Trophoblast cell (in vitro differentiated cells and primary cell): ENCODE results near the gene CADM2.

Experiments used
- DNase-seq, 2 donors: peaks; one replicate each; pipeline ENCODE4 v3.0.0-alpha.2; 2016
- H2AFZ ChIP-seq: 2 replicates; pipeline ENCODE4 v1.6.1; 2013; ENCODE audit warnings: low read length, moderate library complexity, mild to moderate bottlenecking; ENCODE audit not compliant: insufficient read depth, poor library complexity
- H2AK5ac ChIP-seq: 2 replicates; pipeline ENCODE4 v1.6.1; 2013; ENCODE audit warnings: mild to moderate bottlenecking, low read length
- H2BK120ac ChIP-seq: 2 replicates; pipeline ENCODE4 v1.6.1; 2013; ENCODE audit warnings: low read length, mild to moderate bottlenecking, moderate library complexity; ENCODE audit not compliant: insufficient read depth, poor library complexity
- H2BK12ac ChIP-seq: 2 replicates; pipeline ENCODE4 v1.6.1; 2013; ENCODE audit warnings: mild to moderate bottlenecking, low read length, moderate library complexity
- H2BK5ac ChIP-seq: 2 replicates; pipeline ENCODE4 v1.6.1; 2013; ENCODE audit warnings: low read length, low read depth, moderate library complexity, mild to moderate bottlenecking; ENCODE audit not compliant: poor library complexity
- H3K14ac ChIP-seq: 2 replicates; pipeline ENCODE4 v1.6.1; 2013; ENCODE audit warnings: mild to moderate bottlenecking, low read length
- H3K18ac ChIP-seq: 2 replicates; pipeline ENCODE4 v1.6.1; 2013; ENCODE audit warnings: mild to moderate bottlenecking, low read length
- H3K23ac ChIP-seq: 2 replicates; pipeline ENCODE4 v1.6.1; 2013; ENCODE audit warnings: low read length
- H3K27ac ChIP-seq: 2 replicates; pipeline ENCODE4 v1.5.1; 2013; ENCODE audit warnings: low read depth, mild to moderate bottlenecking, inconsistent platforms, low read length, moderate library complexity
- H3K27me3 ChIP-seq: 2 replicates; pipeline ENCODE4 v1.6.1; 2013; ENCODE audit warnings: inconsistent platforms, mild to moderate bottlenecking, low read length, moderate library complexity; ENCODE audit not compliant: insufficient read depth
- H3K36me3 ChIP-seq, 2 experiments: 1 replicate in 1 of 2; 2 replicates in 1 of 2; pipeline ENCODE4 v1.6.1; 2013; ENCODE audit warnings: low read length in 2 of 2, mild to moderate bottlenecking in 2 of 2, moderate library complexity in 1 of 2; ENCODE audit not compliant: insufficient read depth in 2 of 2, control insufficient read depth in 1 of 2
- H3K4ac ChIP-seq: 2 replicates; pipeline ENCODE4 v1.6.1; 2013; ENCODE audit warnings: low read depth, mild to moderate bottlenecking, low read length, moderate library complexity
- H3K4me1 ChIP-seq, 2 experiments: 1 replicate in 1 of 2; 2 replicates in 1 of 2; pipeline ENCODE4 v1.6.1; 2013; ENCODE audit warnings: low read length in 2 of 2, mild to moderate bottlenecking in 2 of 2, moderate library complexity in 1 of 2; ENCODE audit not compliant: insufficient read depth in 2 of 2, control insufficient read depth in 1 of 2
- H3K4me2 ChIP-seq: 2 replicates; pipeline ENCODE4 v1.6.1; 2013; ENCODE audit warnings: inconsistent platforms, mild to moderate bottlenecking, low read length, moderate library complexity
- H3K4me3 ChIP-seq: 2 replicates; pipeline ENCODE4 v1.5.1; 2013; ENCODE audit warnings: mild to moderate bottlenecking, low read depth, low read length, inconsistent platforms
- H3K79me1 ChIP-seq: one replicate; pipeline ENCODE4 v1.6.1; 2013; ENCODE audit warnings: low read length
- H3K79me2 ChIP-seq: 2 replicates; pipeline ENCODE4 v1.6.1; 2013; ENCODE audit warnings: low read length, mild to moderate bottlenecking; ENCODE audit not compliant: control insufficient read depth, insufficient read depth, poor library complexity
- H3K9ac ChIP-seq: 2 replicates; pipeline ENCODE4 v1.6.1; 2013; ENCODE audit warnings: mild to moderate bottlenecking, low read length
- H3K9me3 ChIP-seq: 2 replicates; pipeline ENCODE4 v1.6.1; 2013; ENCODE audit warnings: low read depth, mild to moderate bottlenecking, control low read depth, inconsistent platforms, low read length; ENCODE audit not compliant: insufficient read depth
- H4K12ac ChIP-seq: 2 replicates; pipeline ENCODE4 v1.6.1; 2013; ENCODE audit warnings: low read depth, mild to moderate bottlenecking, low read length, moderate library complexity
- H4K8ac ChIP-seq: 2 replicates; pipeline ENCODE4 v1.6.1; 2013; ENCODE audit warnings: low read depth, mild to moderate bottlenecking, low read length, moderate library complexity
- H4K91ac ChIP-seq: one replicate; pipeline ENCODE4 v1.6.1; 2013; ENCODE audit warnings: low read depth, mild to moderate bottlenecking, low read length, moderate library complexity
- WGBS: extraction: QIAGEN DNeasy Blood & Tissue Kit; methylation state at CpG from one replicate; pipeline ENCODE4 v1.1.7; 2013; ENCODE audit warnings: missing lambda C conversion rate; ENCODE audit not compliant: insufficient read length, insufficient coverage; ENCODE audit errors: extremely low coverage; 5-methylcytosine and 5-hydroxymethylcytosine counted together

CADM2 gene

DNA sequence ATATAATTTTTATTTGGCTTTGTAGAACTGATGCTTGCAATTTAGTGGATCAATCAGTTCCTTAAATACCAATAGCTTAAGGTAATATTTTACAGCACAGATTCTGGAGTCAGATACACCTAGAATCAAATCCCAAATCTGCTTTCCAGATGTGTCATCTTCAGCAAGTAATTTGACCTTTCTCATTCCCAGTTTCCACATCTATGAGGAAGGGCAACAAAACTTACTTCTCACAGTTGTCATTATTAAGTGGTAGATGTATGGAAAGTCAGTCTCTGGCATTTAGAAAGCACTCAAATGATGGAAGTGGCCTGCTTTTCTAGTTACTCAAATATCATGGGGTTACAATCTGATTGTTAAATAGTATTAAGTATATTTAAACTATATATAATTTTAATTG is 767.0 kb downstream of the CADM2 start:
- Histone ChIP-seq H3K79me1 (no peaks in the 10 kb centered on the region), H3K4me1 (no peaks in the 10 kb centered on the region), H2BK12ac (no peak overlapping the region), H3K4ac (no peak overlapping the region), H2BK120ac (no peak overlapping the region), H3K14ac (no peak overlapping the region), H3K9me3 (peaks cover 5% of the 10 kb centered on the region), H3K4me3 (no peak overlapping the region), H4K91ac (no peak overlapping the region), H3K9ac (no peak overlapping the region), H2AFZ (no peak overlapping the region), H4K8ac (no peak overlapping the region), H3K23ac (no peak overlapping the region), H3K27me3 (no peaks in the 10 kb centered on the region), H3K36me3 (no peaks in the 10 kb centered on the region), H3K79me2 (no peaks in the 10 kb centered on the region), H2AK5ac (no peak overlapping the region), H4K12ac (no peak overlapping the region), H3K4me2 (no peak overlapping the region), H2BK5ac (no peak overlapping the region), H3K27ac (no peak overlapping the region), H3K18ac (no peak overlapping the region)
- no peak for DNase-seq

DNA sequence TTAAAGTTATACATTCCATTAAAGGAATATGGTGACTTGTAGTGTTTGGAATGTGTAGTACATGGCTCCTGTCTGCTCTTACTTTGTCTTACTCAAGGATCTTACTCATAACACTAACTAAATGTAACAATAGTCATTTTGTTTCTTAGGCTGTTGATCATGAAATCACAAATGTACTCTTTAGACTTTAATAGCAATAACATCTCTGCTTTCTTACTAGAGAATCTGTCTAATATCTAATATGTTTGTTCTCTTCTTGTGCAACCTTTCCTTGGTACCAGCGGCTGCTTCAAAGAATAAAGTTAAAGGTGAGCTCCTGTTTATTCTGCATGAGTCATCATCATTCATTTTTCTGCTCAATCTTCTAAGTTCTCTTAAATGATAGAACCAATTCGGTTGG is 767.5 kb downstream of the CADM2 start:
- no CpG with 5 or more reads among the region's 2 CpGs for WGBS
- Histone ChIP-seq H3K23ac (no peak overlapping the region), H3K4me1 (no peaks in the 10 kb centered on the region), H2BK120ac (no peak overlapping the region), H3K4me3 (no peak overlapping the region), H2AFZ (no peak overlapping the region), H3K36me3 (no peaks in the 10 kb centered on the region), H2BK12ac (no peak overlapping the region), H3K79me2 (no peaks in the 10 kb centered on the region), H3K9me3 (peaks cover 5% of the 10 kb centered on the region), H2BK5ac (no peak overlapping the region), H3K79me1 (no peaks in the 10 kb centered on the region), H3K14ac (no peak overlapping the region), H2AK5ac (no peak overlapping the region), H3K9ac (no peak overlapping the region), H4K8ac (no peak overlapping the region), H3K27me3 (no peaks in the 10 kb centered on the region), H4K12ac (no peak overlapping the region), H3K4me2 (no peak overlapping the region), H4K91ac (no peak overlapping the region), H3K18ac (no peak overlapping the region), H3K27ac (no peak overlapping the region), H3K4ac (no peak overlapping the region)
- peak in 1 of 2 donors; percentile 7 for DNase-seq

DNA sequence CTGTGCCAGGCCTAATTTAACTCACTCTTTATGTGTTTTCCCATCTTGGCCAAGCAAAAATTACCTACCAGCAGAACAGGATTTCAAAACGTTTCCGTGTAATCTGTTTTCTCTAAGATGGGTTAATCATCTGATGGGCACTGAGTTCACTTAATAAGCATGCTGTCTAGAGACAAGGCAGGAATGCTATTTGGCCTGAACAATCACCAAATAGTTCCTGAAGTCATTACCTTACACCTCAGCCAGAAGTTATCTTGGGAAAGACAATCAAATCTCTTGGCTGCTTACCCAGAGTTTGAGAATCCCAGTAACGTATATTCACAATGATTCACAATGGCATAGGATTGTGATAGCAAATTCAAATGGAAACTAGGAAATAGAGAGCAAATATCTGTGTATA is 779.1 kb downstream of the CADM2 start:
- no peak overlapping the region for H3K9ac ChIP-seq
- H4K91ac ChIP-seq = no peak overlapping the region
- H4K8ac ChIP-seq = no peak overlapping the region
- no peaks in the 10 kb centered on the region for H3K79me2 ChIP-seq
- no peak overlapping the region for H4K12ac ChIP-seq
- H3K23ac ChIP-seq = no peak overlapping the region
- H3K4me2 ChIP-seq = no peak overlapping the region
- no peak overlapping the region for H2BK5ac ChIP-seq
- no peak overlapping the region for H2BK120ac ChIP-seq
- no peaks in the 10 kb centered on the region for H3K36me3 ChIP-seq
- no peak overlapping the region for H2BK12ac ChIP-seq
- no peaks in the 10 kb centered on the region for H3K27me3 ChIP-seq
- no peaks in the 10 kb centered on the region for H3K79me1 ChIP-seq
- H3K27ac ChIP-seq = no peak overlapping the region
- H3K14ac ChIP-seq = no peak overlapping the region
- no peak overlapping the region for H3K4me3 ChIP-seq
- no peak overlapping the region for H3K4ac ChIP-seq
- no peak overlapping the region for H2AK5ac ChIP-seq
- DNase-seq = peak; percentile 62 to 78
- H3K4me1 ChIP-seq = no peaks in the 10 kb centered on the region
- no peaks in the 10 kb centered on the region for H3K9me3 ChIP-seq
- WGBS = no CpG with 5 or more reads among the region's 3 CpGs
- H2AFZ ChIP-seq = no peak overlapping the region
- H3K18ac ChIP-seq = no peak overlapping the region

DNA sequence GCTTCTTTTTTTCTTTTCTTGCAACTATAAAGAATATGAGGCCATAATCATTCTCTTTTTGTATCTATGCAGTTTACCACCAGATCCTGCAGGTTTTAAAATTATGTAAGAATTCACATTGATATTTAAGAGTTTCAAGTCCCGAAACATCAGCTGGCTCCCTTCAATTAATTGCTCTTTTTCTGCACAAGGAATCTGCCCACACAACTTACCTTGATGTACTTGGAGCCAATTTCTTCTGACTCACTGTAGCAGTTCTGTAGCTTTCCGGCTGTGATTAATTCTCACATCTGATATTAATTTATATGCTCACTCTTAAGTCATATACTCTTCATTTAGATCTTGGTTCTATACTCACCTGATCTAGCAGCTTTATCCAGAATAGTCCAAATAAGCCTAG is 781.8 kb downstream of the CADM2 start:
- H4K8ac ChIP-seq = no peak overlapping the region
- no peak overlapping the region for H3K18ac ChIP-seq
- H3K9me3 ChIP-seq = no peaks in the 10 kb centered on the region
- H2BK120ac ChIP-seq = no peak overlapping the region
- H3K4me2 ChIP-seq = no peak overlapping the region
- no peaks in the 10 kb centered on the region for H3K79me2 ChIP-seq
- no peaks in the 10 kb centered on the region for H3K79me1 ChIP-seq
- H4K12ac ChIP-seq = no peak overlapping the region
- H3K27ac ChIP-seq = no peak overlapping the region
- no peak overlapping the region for H3K4ac ChIP-seq
- no CpG with 5 or more reads among the region's 2 CpGs for WGBS
- H3K27me3 ChIP-seq = no peaks in the 10 kb centered on the region
- no peak for DNase-seq
- no peak overlapping the region for H2AK5ac ChIP-seq
- no peak overlapping the region for H2AFZ ChIP-seq
- no peak overlapping the region for H3K9ac ChIP-seq
- no peaks in the 10 kb centered on the region for H3K4me1 ChIP-seq
- H3K4me3 ChIP-seq = no peak overlapping the region
- H2BK12ac ChIP-seq = no peak overlapping the region
- H3K23ac ChIP-seq = no peak overlapping the region
- no peak overlapping the region for H3K14ac ChIP-seq
- H3K36me3 ChIP-seq = no peaks in the 10 kb centered on the region
- H2BK5ac ChIP-seq = no peak overlapping the region
- no peak overlapping the region for H4K91ac ChIP-seq

DNA sequence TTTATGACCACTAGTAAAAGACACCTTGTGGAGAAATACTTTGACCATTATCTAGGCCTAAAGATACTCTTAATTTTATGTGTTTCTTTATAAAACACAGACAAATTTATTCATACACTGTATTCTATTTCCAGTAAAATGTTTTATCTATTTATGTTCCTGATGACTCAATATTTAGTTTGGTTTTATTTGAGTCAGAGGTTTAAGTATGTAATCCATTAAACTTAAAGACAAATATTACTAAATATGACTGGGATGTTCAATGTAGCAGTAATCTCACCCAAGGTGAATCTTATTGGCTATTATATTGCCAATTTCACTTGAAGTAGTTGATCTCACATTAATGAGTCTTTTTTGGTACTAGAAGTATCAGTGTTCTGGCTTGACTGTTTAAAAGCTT is 799.7 kb downstream of the CADM2 start:
- no peaks in the 10 kb centered on the region for H3K9me3 ChIP-seq
- no peak overlapping the region for H3K18ac ChIP-seq
- no peaks in the 10 kb centered on the region for H3K36me3 ChIP-seq
- no peaks in the 10 kb centered on the region for H3K79me1 ChIP-seq
- no peak overlapping the region for H3K27ac ChIP-seq
- no peaks in the 10 kb centered on the region for H3K4me1 ChIP-seq
- H4K91ac ChIP-seq = no peak overlapping the region
- no peak overlapping the region for H2BK12ac ChIP-seq
- H3K4me3 ChIP-seq = no peak overlapping the region
- H2BK5ac ChIP-seq = no peak overlapping the region
- no peak for DNase-seq
- H3K14ac ChIP-seq = no peak overlapping the region
- H2AK5ac ChIP-seq = no peak overlapping the region
- H2BK120ac ChIP-seq = no peak overlapping the region
- H4K12ac ChIP-seq = no peak overlapping the region
- H3K9ac ChIP-seq = no peak overlapping the region
- no peak overlapping the region for H3K23ac ChIP-seq
- no peak overlapping the region for H2AFZ ChIP-seq
- H3K27me3 ChIP-seq = no peaks in the 10 kb centered on the region
- no peak overlapping the region for H3K4ac ChIP-seq
- no peak overlapping the region for H3K4me2 ChIP-seq
- H3K79me2 ChIP-seq = no peaks in the 10 kb centered on the region
- no peak overlapping the region for H4K8ac ChIP-seq
